H1 (cell line): Measurements from ENCODE around the gene NCK2. TPM values are rescaled to one million over a fixed set of nuclear protein-coding genes. Genes with fewer than 3 reads are reported as not detected.

ENCODE experiments used
- ATF2 ChIP-seq: IDR thresholded peaks from 2 replicates; pipeline ENCODE4 v1.6.1; 2012; ENCODE audit warnings: low read length, inconsistent platforms
- BCL11A ChIP-seq, 2 experiments: IDR thresholded peaks; one replicate each; pipeline ENCODE4 v1.6.1; 2011; ENCODE audit warnings: low read depth in 2 of 2, low read length in 2 of 2, mild to moderate bottlenecking in 2 of 2
- CHD7 ChIP-seq: fragments of 300-600 bp; sonication (generic); IDR thresholded peaks from 2 replicates; pipeline ENCODE4 v1.7.1; 2012; ENCODE audit warnings: low read length, moderate library complexity, mild to moderate bottlenecking, inconsistent platforms; ENCODE audit not compliant: insufficient replicate concordance
- polyA plus RNA-seq, 7 experiments: library from polyadenylated mRNA; depleted of rRNA in 3 of 7; stranded (reverse) in 5 of 7; unstranded in 2 of 7; fragments of >200 nt in 5 of 7; fragments of 200-250 nt in 2 of 7; gene quantifications; 1 replicate in 5 of 7; 2 replicates in 1 of 7; 4 replicates in 1 of 7; pipeline versions ENCODE4 v1.2.1 to v1.2.3, GENCODE V29; 2011 to 2013; ENCODE audit warnings: missing spikeins in 2 of 7, mixed read lengths in 2 of 7
- total RNA-seq: library from RNA; stranded (reverse); fragmentation: NEBNext Ultra II Directional; extraction: Animal tissue kit (Norgen Biotek cat#: 25700); gene quantifications from 2 replicates; pipeline ENCODE4 v1.2.1, GENCODE V29; 2021

NCK2 gene
- total and polyA plus RNA-seq, 2 of the 8 experiments (the other 6 are each of a cell fraction or from before 2014, with no cell fraction given), result 30.3 to 65.7 TPM

GRCh38 chr2:105847056-105847455, 102.3 kb downstream of the NCK2 start (continued):
- TF ChIP-seq CHD7 (no peak), ATF2 (no peak), BCL11A (IDR thresholded peaks at IDR 0.05; ENCODE audit: low read depth in 2 of 2, low read length in 2 of 2) (no peak)
